Loucy (cell line): ENCODE measurements around the gene CSH2.

Experiments
- EZH2phosphoT487 ChIP-seq: fragments of 200-600 bp; IDR thresholded peaks from 2 replicates; pipeline ENCODE4 v1.6.1; 2018; ENCODE audit warnings: antibody characterized with exemption, mild to moderate bottlenecking, moderate library complexity, borderline replicate concordance
- TF ChIP-seq, protein P1 (sequence below): fragments of 200-600 bp; sonication (generic); conservative IDR thresholded peaks from 2 replicates; pipeline ENCODE4 v1.5.1; 2014; ENCODE audit warnings: mild to moderate bottlenecking, antibody characterized with exemption, low read length

DNA sequence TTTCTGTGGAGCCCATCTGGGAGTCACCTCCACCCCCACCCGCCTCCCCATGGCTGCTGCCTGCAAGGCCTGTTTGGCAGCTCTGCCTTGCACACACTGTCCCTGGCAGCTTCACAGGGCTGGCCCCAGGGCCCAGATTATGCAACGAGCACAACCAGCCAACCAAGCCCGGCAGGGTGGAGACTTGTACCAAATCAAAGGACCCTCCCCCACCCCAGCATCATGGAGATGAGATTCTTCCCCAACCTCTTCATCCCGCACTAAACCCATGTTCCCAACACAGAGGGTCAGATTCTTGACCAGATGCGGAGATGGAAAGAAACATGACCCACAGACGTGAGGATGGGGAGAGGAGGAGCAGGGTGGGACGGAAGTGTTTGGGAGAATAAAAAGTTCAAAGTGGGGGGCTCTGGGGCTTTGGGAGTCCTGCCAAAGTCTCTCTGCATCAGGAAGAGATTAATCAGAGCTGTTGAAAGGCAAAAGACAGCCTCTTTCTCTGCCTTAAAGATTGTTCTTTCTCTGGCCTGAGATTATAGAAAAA, 34.8 kb downstream of the CSH2 start:
- TF ChIP-seq, protein P1, sequence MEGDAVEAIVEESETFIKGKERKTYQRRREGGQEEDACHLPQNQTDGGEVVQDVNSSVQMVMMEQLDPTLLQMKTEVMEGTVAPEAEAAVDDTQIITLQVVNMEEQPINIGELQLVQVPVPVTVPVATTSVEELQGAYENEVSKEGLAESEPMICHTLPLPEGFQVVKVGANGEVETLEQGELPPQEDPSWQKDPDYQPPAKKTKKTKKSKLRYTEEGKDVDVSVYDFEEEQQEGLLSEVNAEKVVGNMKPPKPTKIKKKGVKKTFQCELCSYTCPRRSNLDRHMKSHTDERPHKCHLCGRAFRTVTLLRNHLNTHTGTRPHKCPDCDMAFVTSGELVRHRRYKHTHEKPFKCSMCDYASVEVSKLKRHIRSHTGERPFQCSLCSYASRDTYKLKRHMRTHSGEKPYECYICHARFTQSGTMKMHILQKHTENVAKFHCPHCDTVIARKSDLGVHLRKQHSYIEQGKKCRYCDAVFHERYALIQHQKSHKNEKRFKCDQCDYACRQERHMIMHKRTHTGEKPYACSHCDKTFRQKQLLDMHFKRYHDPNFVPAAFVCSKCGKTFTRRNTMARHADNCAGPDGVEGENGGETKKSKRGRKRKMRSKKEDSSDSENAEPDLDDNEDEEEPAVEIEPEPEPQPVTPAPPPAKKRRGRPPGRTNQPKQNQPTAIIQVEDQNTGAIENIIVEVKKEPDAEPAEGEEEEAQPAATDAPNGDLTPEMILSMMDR: no peak
- no peak for TF ChIP-seq EZH2phosphoT487
